CD4-positive, alpha-beta T cell treated with Interleukin-6 at 100 ng/mL for 8 hours (primary cell): Measurements from ENCODE around the gene PHKA2.

Experiments
- DNase-seq: peaks from one replicate; pipeline ENCODE4 v3.0.0-alpha.2; 2020; ENCODE audit warnings: mixed read lengths, low spot score

PHKA2 gene

GRCh38 chrX:18927558-18927957 lies 56.4 kb downstream of the PHKA2 start:
- DNase-seq: no peak

GRCh38 chrX:18924507-18925088 lies 59.3 kb downstream of the PHKA2 start:
- DNase-seq: no peak

GRCh38 chrX:18920566-18920965 lies 63.3 kb downstream of the PHKA2 start:
- DNase-seq: no peak

- DNase-seq: no peak
Measured at GRCh38 chrX:18920079-18920478, 63.8 kb downstream of the PHKA2 start.

- no peak for DNase-seq
Measured at GRCh38 chrX:18917831-18918230, 66.1 kb downstream of the PHKA2 start.

- no peak for DNase-seq
Measured at GRCh38 chrX:18906286-18906685, 77.6 kb downstream of the PHKA2 start.

- DNase-seq: no peak
Measured at GRCh38 chrX:18900401-18900976, 83.4 kb downstream of the PHKA2 start.

- DNase-seq: no peak
Measured at GRCh38 chrX:18899796-18900380, 84.0 kb downstream of the PHKA2 start.

- DNase-seq: no peak
Measured at GRCh38 chrX:18898492-18898891, 85.4 kb downstream of the PHKA2 start.

- no peak for DNase-seq
Measured at GRCh38 chrX:18898091-18898490, 85.8 kb downstream of the PHKA2 start.

- DNase-seq: no peak
Measured at GRCh38 chrX:18897611-18898010, 86.3 kb downstream of the PHKA2 start.

GRCh38 chrX:18896680-18897544 lies 87.0 kb downstream of the PHKA2 start:
- no peak for DNase-seq

- no peak for DNase-seq
Measured at GRCh38 chrX:18895189-18895951, 88.5 kb downstream of the PHKA2 start.

- DNase-seq: no peak
Measured at GRCh38 chrX:18894156-18894555, 89.8 kb downstream of the PHKA2 start.

- no peak for DNase-seq
Measured at GRCh38 chrX:18893536-18893935, 90.4 kb downstream of the PHKA2 start.

GRCh38 chrX:18892899-18893298 lies 91.0 kb downstream of the PHKA2 start:
- DNase-seq: no peak

GRCh38 chrX:18891548-18891945 lies 92.4 kb downstream of the PHKA2 start:
- no peak for DNase-seq

- DNase-seq: no peak
Measured at GRCh38 chrX:18890724-18891547, 93.0 kb downstream of the PHKA2 start.

GRCh38 chrX:18890049-18890381 lies 93.9 kb downstream of the PHKA2 start:
- DNase-seq: no peak

- DNase-seq: no peak
Measured at GRCh38 chrX:18889346-18890048, 94.4 kb downstream of the PHKA2 start.

GRCh38 chrX:18888281-18888680 lies 95.6 kb downstream of the PHKA2 start:
- DNase-seq: no peak
